NCI-H460 (cell line): ENCODE measurements around the gene WASF3. TPM values are rescaled to one million over a fixed set of nuclear protein-coding genes. Genes with fewer than 3 reads are reported as not detected.

Experiments used
- DNase-seq: peaks from one replicate; pipeline ENCODE4 v3.0.0-alpha.2; 2016; ENCODE audit warnings: low read depth; ENCODE audit errors: extremely low read depth
- total RNA-seq: library from RNA; depleted of rRNA; stranded (reverse); fragments of >200 nt; shearing (Covaris generic); gene quantifications from 2 replicates; pipeline ENCODE4 v1.2.3, GENCODE V29; 2014

Gene WASF3
- total RNA-seq, 1 experiment from 2014 or later: 5.8 TPM

DNA sequence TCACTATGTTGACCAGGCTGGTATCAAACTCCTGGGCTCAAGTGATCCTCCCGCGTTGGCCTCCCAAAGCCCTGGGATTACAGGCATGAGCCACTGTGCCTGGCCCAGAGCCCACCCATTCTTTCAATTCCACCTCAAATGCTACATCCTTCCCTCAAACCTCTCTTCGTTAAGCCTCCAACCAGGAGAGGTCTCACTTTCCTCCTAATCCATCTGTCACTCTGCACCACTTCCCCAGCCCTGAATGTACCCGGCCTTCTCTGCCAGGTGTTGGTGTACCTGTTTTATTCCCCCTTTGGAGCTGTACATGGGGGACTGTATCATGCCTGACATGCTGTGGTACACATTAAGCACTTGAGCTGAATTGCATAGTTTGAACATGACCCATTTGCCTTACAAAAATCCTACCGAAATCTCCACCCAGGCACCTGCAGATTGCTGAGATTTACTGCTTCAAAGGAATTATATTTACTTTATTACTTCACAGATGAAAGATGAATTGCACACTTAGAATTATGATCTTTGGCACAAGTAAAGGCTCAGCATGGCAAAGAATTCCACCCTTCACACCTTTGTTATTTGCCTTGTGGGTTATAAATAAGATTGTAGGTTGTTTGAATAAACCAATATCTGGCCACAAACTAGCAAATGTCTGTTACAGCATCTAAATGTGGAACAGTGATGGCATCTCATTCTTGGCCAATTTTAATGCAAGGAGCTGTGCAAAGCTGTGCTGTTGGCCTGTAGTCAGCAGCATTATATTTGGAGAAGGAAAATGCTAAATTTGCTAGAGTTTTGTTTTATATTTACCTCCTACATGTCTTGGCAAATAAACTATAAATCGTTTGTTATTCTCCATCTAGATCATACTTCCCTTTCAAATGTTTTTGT is 15.6 kb upstream of the WASF3 start:
- DNase-seq: no peak

DNA sequence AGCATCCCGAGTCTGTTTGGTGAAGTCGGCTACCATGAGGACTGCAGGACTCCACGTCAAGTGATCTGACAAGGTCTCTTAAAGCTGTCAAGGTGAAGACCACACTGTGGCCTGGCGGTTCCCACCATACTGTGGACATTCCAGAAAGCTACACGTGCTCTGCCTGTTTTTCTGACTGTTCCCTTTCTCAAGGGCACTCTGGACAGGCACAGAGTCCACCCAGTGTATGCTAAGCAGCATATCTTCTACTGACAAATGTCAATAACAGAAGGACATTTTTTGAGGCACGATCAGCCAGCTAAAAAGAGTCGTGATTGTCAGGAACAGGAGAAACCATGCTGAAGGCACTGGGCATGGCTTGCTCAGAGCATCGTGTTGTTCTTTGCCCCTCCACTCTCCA is 12.8 kb upstream of the WASF3 start:
- no peak for DNase-seq

DNA sequence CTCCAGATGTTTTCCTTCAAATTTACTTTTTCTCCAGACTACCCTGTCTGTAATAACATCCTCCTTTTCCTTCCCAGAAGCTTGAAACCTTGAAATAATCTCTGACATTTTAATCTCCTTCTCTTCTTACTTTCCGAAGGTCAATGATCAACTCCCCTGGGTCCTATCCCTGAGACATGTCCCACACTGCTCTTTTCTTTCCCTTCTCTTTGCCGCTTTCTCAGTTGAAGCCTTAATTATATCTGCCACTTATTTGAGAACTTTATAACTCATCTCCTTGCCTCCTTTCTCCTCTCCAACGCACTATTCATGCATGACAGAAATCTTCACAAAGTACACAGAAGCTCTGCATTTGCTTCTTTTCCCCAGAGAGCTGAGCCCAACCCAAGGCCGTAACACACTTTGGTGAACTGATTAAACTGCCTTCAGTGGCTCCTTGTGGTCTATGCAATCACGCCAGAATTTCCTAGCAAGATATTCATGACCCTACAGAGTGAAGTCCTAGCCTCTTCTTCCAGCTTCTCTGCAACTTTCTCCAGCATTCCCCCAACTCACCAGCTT is 9.2 kb upstream of the WASF3 start:
- DNase-seq: no peak

DNA sequence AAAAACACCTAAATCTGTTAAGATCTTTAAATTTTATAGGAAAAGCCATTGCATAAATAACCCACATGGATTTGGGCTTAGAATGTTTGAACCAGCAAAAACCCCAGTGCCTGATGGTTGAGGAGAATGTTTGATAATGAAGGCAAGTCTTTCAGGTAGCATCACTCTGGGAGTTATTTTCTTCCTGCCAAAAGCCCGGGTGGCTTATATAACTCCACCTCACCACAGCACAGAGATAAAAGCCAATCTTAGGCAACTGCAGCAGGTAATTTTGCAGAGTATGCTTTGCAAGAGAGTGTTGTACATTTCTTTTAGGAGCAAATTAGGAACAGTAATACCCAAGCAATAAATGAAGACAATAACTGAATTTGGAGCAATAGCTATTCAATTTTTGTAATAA is 7.8 kb upstream of the WASF3 start:
- DNase-seq: no peak

DNA sequence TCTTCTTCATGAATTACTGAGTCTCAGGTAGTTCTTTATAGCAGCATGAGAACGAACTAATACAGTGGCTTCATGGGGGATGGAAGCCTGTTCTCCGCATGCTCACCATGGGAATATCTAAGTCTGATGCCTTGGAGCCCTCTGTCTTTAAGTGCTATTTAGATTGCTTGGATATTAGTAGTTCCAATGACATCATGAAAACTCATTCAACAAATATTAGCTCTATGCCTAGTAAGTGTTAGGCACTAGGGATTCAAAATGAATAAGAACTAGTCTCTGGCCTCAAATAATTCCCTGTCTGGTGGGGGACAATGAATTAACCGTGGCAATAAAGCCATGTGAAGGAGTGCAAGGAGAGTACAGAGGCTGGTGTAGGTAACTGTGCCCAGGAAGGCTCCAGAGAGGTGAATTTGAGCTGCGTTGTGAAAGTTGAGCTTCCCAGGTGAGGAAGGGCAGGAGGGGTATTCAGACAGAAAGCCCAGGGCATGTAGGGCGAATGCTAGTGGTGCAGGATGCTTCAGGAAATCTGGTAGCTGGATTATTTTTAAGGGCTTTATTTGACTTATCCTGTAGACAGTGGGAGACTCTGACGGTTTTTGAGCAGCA is 6.1 kb upstream of the WASF3 start:
- DNase-seq: no peak

DNA sequence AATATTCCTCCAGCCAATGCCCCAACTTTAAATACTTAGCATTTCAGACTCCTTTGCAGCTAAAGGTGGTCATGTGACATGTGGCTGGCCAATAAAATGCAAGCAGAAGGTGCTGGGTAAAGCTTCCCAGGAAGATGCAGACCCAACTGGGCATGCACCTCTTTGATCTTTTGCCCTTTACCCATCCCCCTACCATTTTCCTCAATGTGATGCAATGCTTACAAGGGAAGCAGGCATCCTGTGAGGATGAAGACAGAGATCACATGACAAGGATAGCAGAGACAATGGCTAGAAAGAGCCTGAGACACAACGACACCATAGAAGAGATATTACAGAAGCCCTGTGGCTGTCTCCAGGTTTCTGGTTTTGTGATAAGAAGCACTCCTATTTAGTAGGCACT is 2.1 kb upstream of the WASF3 start:
- no peak for DNase-seq

DNA sequence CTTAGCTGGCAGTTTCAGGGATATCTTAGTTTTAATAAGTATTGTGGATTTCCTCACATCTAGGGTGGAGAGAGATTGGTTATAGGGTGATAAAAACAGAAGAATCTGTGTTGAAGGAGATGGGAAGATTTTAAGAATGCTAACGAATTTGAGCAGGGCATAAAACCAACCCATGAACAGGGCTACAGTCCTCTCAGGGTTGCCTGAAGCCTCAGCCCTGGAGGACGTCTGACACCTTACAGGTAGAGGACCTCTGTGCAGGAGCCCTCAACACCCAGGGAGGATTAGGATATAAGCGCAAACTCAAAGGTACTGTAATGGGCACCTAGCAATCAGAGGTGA is 461 bp upstream of the WASF3 start:
- DNase-seq: no peak

DNA sequence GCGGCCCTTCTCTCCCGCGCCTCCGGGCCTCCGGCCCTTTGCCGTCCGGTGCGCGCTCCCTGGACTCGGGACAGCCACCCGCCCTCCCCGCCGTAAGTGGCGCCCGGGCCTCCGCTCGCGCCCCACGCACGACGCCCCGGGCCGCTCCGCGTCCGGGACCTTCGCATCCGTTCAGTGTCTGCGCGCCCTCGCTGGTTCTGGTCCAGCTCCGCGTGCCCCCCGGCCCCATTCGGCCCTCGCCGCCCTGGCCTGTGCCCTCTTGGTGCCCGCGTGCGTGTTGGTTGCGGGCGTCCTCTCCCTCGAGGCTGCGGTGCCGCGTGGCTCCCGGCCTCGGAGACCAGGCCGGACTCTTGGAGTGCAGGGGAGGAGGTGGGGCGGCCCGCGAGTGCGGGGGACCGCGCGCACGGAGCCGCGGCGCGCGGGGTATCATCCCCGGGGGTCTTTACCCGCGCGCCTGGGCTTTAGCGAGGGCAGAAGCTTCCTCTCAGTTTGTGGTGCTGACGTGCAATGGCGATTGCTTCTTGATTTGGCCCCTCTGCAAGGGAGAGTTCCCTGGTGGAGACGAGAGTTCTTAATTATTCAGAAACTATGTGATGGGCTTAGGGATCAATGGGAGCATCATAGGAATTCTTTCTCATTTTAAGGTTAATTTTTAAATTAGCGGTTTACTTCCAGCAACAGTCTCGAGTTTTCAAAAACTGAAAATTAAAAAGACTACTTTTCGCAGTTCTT is 757 bp downstream of the WASF3 start:
- DNase-seq: no peak

DNA sequence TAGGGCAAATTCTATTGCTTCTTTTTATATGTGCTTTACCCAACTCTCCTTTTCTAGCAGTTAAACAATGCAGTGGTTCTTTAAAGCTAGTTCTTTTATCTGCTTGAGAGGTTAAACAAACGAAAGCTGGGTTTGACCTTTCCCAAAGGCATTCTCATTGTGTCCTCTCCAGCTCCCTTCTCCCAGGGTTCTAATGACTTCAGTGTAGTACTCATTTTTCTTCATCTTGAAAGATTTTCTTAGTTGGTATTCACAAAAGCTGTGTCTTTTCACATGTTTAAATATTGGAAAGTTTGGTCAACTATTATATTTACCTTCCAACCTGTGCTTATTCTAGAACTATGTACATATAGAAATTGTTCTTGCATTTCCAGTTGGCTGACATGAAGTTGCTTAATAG is 1.5 kb downstream of the WASF3 start:
- DNase-seq: no peak

DNA sequence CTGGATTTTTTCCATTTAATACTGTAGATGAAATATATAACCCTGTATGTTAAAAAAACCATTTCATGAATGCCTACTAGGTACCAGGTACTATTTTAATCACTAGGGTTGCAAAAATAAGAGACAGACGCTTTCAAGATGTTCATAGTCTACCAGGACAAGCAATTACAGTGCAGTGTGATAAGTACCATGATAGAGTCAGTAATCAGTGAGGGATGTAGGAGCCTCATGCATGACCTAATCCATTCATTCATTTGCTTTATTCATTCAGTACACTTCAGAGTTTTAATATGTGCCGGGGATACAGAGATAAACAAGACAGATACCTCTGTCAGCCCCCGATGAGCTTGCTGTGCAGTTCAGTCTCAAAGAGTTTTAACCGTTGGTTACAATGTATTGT is 3.0 kb downstream of the WASF3 start:
- DNase-seq: no peak

DNA sequence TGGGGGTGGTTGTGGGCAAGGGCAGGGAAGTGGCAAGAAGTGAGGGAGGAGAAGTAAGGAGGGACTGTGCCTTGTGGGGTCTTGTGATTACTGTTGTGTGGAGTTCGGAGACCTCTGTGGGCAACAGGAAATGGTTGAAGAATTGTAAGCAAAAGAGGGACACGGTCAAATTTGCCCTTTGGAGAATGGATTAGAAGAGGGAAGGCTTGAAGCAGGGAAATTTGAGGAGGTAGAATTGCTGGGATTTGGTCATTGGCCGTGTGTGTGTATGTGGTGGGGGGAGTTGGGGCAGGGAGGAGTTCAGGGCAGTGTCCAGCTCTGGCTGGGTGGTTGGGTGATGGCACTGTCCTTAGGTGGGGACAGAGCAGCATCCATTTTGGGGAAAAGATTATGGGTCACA is 3.6 kb downstream of the WASF3 start:
- no peak for DNase-seq

DNA sequence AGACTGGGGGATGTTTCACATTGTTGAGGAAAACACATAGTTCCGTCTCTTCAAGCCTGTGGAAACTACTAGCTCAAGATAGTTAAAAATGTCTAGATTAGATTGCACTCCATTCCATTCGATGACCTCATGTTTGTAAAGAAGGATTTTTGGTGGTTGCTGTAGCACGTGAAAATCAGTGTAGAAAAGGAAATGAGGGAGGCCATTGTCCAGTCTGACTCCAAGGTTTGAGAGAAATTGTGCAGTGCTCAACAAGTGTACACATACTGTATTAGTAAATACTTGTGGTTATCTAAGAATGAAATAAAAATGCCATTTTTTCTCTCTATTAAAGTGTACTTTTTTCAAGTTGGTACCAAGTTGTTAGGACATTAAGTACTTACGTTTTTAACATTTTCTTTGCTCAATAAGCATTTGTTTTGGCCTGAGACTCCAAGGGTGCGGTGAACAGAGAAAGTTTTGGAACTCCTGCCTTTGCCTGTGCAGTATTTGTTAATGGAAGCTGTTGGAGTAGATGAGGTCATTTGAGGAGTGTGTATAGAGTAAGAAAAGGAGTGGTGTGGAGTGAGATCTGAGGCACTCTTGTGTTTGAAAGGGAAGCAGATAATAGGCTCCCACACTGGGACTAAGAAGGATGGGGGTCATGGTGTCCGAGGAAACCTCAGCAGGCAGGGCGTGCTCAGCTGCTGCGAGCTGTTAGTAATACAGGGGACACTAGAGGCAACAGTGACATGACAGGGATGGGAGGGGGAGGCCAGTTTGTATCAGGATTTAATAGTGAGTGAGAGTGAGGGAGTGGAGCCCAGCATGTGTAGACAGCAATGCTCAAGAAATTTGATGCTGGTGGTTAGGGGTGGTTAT is 4.4 kb downstream of the WASF3 start:
- no peak for DNase-seq

DNA sequence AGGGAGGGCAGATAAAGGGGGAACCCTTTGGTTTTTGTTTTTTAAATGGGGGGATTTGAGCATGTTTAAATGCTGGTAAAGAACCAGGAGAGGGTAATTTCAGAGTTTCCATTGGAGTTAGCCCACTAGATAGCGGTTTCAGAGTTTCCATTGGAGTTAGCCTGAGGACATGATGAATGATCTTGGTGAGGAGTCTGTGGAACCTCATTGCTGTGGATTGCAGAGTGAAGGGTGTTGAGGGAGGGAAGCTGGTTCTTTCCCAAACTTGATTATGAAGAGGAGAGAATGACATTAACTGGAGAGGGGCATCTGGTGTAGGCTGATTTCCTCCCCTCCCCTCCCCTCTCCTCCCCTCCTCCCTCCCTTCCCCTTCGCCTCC is 5.0 kb downstream of the WASF3 start:
- no peak for DNase-seq

DNA sequence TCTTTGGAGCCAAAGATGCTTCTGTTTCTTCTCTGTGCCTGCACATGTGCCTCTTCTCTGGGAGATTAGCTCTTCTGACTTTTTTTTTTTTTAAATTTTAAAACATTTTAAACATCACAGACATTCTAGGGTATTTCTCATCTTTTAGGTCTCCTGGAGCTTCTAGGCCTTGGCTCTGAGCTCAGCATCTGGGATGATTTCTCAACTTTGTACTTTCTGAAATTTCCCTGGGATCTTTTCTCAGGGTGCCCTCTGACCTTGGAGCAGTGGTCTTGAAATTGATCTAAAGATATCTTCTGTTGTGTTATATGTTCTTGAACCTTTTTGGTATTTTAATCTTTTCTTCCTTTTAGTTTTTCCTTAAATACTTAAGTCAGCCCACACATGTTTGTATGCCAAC is 6.2 kb downstream of the WASF3 start:
- DNase-seq: no peak

DNA sequence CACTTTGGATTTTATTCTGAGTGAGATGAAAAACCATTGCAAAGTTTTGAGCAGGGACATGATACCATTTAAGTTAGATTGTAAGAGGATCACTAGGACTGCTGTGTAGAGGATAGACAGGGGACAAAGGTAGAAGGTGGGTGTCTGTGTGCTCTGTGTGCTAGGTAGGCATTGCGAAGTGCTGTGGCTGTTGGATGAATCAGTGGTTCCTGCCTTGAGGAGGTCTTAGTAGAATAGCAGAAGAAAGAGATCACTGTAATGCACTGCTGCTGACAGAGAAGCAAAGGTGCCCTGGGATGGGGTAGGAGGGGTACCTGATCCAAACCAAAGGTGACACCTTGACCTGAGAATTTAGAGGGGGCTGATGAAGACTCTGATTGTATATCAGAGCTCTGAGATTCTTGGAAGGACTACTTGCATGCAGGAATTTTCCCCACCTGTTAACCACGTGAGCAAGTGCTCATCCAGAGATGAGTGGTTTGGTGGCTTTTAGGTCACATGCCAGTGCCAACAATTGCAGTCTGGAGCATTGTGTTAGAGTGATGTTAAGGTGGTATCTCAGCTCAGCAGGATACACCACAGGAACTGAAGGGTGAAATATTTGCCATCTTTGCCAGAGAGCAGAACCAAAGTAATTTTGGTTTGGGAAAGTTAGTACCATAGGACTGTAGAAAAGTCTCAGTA is 10.8 kb downstream of the WASF3 start:
- DNase-seq: no peak

DNA sequence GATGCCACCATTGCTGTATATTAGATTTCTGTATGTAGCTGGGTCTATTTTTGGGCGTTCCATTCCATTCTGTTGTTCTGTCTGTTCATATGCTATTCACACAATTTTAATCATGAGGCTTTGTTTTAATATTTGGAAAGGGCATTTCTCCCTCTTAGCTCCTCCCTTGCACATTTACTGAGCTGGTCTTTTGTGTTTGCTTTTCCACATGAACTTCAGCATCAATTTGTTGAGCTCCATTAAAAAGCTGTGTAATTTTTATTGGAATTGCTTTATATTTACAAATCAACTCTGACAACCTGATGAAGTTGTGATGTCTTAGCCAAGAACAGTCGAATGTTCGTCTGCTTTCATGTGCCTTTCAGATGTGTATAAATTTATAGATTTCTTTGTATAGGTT is 14.0 kb downstream of the WASF3 start:
- no peak for DNase-seq

DNA sequence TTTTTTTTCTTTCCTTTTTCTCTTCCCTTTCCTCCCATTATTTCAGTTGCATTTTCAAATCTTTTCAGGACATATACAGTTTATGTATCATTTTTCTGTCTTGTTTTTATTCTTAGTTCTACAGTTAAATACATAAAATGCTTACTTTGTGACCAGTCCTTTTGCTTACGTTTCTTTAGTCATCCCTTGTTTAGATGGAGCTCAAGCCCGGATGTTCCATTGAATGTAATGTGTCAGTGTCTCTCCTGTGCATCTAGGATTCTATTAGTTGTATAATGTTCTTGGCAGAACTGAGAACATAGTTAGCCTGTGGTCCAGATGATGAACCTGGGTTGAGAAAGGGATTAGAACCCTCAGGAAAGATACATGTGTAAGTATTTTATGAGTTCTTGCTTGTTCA is 17.8 kb downstream of the WASF3 start:
- DNase-seq: no peak

DNA sequence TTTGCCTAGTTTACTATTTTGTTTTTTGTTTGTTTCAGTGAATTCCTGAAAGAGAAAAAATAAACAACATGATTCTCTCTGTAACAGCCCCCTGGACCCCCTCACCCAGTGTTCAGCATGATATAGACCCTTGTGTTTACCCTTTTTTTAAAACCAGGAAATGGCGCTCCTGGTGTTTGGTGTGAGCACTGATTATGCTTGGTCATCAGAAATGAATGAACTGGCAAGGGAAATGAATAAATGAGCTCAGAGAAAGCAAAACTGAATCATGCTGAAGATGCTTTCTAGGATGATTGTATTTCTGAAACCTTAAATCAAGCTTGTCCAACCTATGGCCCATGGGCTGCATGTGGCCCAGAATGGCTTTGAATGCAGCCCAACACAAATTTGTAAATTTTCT is 22.1 kb downstream of the WASF3 start:
- no peak for DNase-seq

DNA sequence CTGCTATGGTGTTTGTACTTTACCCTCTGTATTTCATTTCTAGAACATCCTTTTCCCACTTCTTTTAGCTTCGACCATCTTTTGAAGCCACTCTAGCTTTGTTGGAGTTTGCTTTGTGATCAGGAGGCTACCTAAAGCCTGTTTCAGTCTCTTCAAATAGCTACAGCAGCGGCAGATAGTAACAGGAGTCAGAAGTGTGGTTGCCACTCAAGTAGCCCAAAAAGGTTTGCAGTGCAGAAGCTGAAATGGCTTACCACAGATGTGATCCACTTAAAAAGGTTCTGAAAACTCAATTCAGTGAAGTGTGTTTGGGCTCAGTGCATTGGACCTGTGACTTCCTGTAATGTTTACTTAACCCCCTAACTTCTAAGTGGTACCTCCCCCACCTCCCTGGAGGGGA is 26.2 kb downstream of the WASF3 start:
- no peak for DNase-seq

DNA sequence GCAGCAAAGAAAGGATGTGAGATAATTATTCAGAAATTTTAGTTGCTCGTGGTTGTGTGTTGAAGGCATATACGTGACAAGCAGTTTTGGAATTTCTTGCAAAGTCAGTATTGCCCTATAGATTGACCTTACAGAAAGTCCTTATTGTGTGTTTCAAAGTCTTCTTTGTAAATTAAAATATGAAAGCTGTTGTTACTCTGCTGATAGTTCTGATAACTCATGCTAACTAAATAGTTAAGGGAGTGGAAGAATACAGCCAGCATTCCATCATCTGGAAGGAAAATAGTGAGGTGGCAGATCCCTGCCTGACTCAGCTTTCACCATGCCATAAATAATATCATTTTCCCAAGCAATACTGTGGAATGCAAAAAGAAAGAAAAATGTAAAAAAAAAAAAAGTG is 27.2 kb downstream of the WASF3 start:
- no peak for DNase-seq
